EL (cell line): ENCODE results near the gene HADHB.
"Not testable (repeated sequence)": the region's sequence is repeated elsewhere in the genome, so short reads cannot be mapped to it uniquely, and the experiment has no call there.

Experiments
- DNase-seq: peaks from one replicate; pipeline ENCODE4 v3.0.0-alpha.2; 2016

Gene HADHB

GRCh38 chr2:26331321-26331720, 86.6 kb downstream of the HADHB start:
- DNase-seq, result not testable (repeated sequence)

DNA sequence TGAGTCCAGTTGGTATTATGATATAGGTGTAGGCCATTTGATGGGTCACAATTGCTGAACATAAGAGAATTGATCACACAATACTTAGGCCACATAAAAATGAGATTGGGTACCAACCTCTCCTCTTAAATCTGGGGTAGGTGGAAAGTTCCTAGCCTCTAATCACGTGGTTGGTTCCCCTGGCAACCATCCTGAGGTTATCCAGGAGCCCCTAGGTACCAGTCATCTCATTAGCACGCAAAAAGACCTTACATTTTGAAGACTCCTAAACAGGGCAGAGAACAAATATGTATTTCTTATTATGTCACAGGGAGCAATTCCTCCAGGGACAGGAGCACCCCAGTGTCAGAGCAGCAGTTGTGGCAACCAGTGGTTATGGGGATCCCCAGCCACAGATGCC, 88.6 kb downstream of the HADHB start:
- no peak for DNase-seq

DNA sequence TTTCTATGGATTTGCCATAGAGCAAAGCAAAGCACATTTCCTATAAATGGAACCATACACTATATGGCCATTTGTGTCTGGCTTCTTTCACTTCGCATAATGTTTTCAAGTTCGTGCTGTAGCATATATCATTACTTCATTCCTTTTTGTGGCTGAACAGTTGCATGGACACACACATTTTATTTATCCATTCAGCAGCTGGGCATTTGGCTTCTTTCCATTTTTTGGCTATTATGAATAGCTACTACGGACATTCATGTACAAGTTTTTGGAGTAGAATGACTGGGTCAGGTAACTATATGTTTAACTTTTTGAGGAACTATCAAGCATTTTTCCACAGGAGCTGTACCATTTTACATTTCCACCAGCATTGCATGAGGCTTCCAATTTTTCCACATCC, 90.5 kb downstream of the HADHB start:
- DNase-seq, result no peak

DNA sequence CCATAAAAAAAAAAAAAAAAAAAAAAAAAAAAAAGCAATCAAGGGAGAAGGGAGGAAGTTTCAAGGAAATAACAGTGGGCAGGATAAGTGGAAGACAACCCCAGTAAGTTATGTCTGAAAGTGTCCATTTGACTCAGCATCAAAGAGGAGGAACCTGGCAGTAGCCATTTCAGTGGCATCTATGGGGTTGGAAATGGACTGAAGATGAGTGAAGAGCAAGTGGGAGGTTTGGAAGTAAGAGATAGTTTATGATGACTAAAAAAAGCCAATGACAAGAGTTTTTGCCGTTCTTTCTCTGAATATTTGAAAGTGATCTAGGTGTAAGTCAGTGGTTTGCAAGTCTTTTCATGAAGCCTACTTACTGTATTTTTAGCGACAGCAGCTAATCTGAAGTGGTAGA, 92.0 kb downstream of the HADHB start:
- no peak for DNase-seq

- no peak for DNase-seq
Measured at GRCh38 chr2:26337298-26337697, 92.6 kb downstream of the HADHB start.
